ENCODE measurements around the gene CAPN11.
A peak's percentile ranks its signal among the peaks of the same experiment; 100 is the strongest.
"Not testable (repeated sequence)": the region's sequence is repeated elsewhere in the genome, so short reads cannot be mapped to it uniquely, and the experiment has no call there.

Gene CAPN11

GRCh38 chr6:44185356-44185755 is 26.7 kb downstream of the CAPN11 start:
- DNase-seq, result not testable (repeated sequence)

GRCh38 chr6:44185953-44186634 is 27.5 kb downstream of the CAPN11 start:
- DNase-seq, result no peak

DNA sequence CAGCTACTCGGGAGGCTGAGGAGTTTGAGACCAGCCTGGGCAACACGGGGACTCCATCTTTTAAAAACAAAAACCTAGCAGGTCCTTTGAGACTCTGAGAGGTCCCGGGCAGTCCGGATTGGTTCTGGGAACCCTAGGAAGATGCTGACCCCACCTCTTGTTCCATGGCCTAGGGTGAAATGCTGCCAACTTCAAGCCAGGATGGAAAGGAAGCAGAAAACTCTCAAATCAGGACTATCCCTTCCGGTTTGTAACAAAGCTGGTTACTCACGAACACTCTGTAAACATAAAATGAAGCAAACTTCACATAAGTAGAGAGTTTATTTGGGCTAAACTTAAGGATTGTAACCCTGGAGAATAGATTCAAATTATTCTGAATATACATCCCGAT is 28.0 kb downstream of the CAPN11 start:
- no peak for DNase-seq

DNA sequence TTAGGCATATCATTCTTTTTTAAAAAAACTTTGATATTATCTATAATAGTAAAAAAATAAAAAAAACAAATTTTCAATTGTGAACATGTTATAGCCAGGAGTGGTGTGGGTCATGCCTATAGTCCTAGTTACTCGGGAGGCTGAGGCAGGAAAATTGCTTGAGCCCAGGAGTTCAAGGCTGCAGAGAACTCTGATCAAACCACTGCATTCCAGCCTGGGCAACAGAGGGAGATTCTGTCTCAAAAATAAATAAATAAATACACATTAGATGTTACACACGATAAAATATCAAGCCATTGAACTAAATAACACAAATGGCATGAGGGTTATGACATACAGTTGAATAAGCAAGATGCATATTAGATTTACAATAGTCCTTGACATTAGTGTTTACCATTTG is 30.2 kb downstream of the CAPN11 start:
- DNase-seq, result no peak

DNA sequence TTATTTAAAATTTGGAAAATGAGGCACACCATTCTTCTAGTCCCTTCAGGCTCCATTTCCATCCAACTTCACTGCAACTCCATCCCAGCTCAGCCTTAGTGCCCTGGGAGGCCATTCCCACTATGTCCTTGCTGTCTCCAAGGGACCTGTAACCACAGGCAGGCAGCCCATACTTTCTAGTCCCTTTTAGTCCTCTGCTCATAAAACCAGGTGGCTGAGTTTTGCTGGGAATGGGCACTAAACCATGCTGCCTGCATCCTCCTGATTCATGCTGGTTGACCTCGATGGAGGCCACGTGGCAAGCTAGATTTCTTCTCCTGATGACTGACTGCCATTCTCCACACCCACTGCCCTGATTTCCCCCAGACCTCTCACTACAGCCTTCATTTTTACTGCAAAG is 30.6 kb downstream of the CAPN11 start:
- no peak for DNase-seq

DNA sequence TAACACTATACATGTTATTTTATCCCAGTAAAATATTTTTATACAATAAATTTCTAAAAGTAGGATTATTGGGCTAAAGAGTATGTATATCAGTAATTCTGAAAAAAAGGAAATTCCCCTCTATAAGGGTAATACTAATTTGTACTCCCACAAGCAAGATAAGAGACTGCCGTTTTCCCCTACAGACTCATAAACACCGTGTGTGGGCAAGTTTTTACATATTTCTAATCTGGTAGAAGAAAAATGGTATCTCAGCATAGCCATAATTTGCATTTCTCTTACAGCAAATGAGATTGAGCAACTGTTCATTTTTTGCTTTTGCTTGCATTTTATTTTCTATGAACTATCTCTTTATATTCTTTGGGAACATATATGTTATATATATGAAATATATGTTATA is 32.1 kb downstream of the CAPN11 start:
- DNase-seq, result no peak

DNA sequence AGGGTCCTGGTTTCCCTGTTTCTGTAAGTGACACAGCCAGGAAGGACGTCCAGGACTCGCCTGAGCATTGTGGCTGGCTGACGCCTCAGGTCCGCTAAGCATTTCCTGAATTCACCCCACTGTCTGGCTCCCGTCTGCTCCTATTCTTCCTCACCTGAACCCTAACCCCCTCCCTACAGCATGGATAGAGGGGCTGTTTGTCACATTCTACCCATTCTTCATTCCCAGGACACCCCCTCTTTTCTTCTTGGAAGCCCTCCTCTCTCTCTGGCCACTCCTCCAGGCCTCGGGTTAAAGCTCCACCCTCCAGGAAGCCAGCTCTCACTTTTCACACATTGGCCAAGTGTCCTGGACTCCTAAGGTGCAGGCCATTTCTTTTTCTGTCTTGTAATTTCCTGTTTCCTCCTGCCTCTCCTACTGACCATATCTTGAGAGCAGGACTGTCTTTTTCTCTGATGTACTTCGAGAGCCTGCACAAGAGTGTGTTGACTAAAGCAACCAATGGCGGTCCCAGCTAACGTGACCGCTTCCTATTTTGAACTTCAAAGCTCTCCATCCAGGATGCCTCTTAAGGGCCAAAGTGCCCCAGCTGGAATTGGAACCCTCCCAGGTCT is 33.9 kb downstream of the CAPN11 start:
- DNase-seq, result peak; percentile 47

- DNase-seq, result no peak
Measured at GRCh38 chr6:44193307-44193910, 34.8 kb downstream of the CAPN11 start.

- DNase-seq, result no peak
Measured at GRCh38 chr6:44194326-44194725, 35.7 kb downstream of the CAPN11 start.

DNA sequence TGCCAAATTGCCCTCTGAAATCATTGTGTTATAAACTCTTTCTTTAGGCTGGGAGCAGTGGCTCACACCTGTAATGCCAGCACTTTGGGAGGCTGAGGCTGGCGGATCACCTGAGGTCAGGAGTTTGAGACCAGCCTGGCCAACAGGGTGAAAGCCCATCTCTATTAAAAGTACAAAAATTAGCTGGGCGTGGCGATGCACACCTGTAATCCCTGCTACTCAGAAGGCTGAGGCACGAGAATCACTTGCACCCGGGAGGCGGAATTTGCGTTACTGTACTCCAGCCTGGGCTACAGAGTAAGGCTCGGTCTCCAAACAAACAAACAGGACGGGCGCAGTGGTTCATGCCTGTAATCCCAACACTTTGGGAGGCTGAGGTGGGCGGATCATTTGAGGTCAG is 37.7 kb downstream of the CAPN11 start:
- not testable (repeated sequence) for DNase-seq

DNA sequence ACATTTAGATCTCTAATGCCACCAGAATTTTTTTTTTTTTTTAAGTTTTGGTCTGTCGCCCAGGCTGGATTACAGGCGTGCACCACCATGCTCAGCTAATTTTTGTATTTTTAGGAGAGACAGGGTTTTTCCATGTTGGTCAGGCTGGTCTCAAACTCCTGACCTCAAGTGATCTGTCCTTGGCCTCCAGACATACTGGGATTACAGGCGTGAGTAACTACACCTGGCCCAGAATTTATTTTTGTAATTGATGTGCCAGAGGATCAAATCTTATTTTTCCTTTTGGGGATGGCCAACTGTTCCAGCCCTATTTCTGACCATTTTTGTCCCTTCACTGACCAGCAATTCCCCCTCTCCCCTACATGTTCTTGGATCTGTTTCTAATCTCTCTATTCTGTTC is 40.1 kb downstream of the CAPN11 start:
- DNase-seq, result no peak

- no peak for DNase-seq
Measured at GRCh38 chr6:44199883-44200282, 41.3 kb downstream of the CAPN11 start.

DNA sequence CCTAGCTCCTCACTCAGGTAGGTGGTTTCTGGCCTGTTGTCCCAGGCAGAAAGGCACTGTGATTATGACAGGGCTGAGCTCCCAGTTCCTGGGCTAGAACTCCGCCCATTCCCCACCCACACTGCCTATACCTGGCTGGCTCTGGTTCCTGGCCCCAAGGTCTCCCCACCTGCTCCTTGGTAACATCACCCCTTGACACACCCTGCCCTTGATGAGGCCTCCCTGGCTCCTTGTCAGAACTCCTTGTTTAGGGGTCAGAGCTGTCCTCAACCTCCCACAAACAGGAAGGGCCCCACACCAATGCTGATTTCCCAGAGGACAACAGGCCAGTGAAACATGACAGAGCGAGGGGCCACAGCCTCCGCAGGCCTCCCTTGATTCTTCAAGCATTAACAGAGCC is 42.6 kb downstream of the CAPN11 start:
- no peak for DNase-seq

GRCh38 chr6:44201638-44202303 is 43.2 kb downstream of the CAPN11 start:
- no peak for DNase-seq

- DNase-seq, result no peak
Measured at GRCh38 chr6:44202332-44202971, 43.8 kb downstream of the CAPN11 start.

DNA sequence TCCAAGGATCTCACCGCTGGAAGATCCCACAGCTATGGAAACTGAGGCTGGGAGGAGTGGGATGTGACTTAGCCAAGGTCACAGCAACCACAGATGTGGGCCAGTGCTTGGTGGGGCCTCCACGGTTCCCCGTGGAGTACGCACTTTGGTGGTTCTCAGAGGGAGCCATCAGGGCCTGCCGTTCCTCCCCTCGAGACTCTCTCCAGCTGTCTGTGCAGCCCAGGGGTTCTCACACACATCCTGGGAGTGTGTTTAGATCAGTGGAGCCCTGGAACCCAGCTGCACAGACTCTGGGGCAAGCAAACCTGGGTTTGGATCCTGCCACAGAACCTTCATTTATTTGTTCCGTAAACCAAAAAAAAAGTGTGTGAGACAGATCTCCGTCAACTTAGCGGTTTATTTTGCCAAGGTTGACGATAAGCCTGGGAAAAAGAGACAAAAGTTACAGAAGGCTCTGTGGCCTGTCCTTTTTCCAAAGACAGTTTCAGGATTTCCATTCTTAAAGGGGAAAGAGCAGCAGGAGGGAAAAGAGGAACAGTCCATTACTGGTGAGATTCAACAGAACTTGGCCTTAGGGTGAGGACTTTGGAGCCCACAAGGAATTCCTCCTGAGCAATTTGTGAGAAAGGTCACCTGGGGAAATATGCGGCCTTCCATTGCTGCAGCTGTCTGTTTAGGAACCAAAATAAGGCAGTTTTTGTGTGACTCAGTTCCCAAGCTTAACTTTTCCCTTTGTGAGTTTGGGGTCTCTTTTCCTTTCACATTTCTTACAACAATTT is 44.5 kb downstream of the CAPN11 start:
- no peak for DNase-seq

DNA sequence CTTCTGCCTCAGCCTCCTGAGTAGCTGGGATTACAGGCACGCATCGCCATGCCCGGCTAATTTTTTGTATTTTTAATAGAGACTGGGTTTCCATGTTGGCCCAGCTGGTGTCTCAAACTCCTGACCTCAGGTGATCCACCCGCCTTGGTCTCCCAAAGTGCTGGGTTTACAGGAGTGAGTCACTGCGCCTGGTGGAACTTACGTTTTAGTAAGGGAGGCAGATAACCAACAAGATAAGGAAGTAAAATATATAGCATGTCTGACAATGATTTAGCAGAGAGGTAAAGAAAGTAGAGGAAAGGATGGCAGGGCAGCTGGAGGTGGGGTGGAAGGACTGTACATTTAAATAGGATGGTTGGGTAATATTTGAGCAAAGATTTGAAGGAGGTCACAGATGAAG is 45.3 kb downstream of the CAPN11 start:
- DNase-seq, result no peak

GRCh38 chr6:44207966-44208365 is 49.3 kb downstream of the CAPN11 start:
- DNase-seq, result no peak

DNA sequence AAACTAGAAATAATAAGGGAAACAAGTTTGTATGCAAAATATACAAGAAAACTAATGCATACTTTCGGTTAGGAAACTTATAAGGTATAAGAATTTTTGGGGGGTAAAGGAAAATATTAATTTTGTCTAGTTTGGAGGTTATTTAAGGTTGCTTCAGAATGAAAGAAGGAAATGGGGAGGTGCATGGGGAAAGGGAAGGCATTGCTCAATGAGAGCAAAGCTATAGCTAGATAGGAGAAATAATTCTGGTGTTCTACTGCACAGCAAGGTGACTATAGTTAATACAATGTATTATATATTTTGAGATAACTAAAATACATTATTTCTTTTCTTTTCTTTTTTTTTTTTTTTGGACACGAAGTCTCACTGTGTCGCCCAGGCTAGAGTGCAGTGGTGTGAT is 52.7 kb downstream of the CAPN11 start:
- DNase-seq, result no peak

DNA sequence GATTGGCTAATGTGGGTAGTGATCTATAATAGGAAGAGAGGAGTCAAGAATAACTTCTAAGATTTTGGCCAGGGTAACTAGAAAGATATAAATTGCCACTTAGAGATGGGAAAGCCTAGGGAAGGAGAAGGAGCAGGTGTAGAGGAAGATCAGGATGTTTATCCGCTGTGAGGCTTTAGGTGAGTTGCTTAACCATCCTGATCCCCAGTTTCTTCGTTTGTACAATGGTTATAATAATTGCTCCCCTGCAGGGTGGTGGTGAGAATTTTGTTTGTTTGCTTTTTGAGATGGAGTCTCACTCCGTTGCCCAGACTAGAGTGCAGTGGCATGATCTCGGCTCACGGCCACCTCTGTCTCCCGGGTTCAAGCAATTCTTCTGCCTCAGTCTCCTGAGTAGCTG is 55.7 kb downstream of the CAPN11 start:
- DNase-seq, result no peak

GRCh38 chr6:44216677-44217331 is 58.2 kb downstream of the CAPN11 start, which contains the start of gene MYMX:
Gene MYMX, plus strand, starts transcription at chr6:44216926. Its CDS starts 546 bp downstream, at chr6:44217472.
- no peak for DNase-seq
